Spleen (tissue), 11 donors: Measurements from ENCODE around the gene PRPF4. TPM values are rescaled to one million over a fixed set of nuclear protein-coding genes. Genes with fewer than 3 reads are reported as not detected.

ENCODE experiments used
- DNase-seq: peaks from one replicate; pipeline ENCODE4 v3.0.0-alpha.2; 2020
- H3K27ac ChIP-seq, 8 donors: fragments of 200-600 bp; sonication (generic) in 7 of 8; 1 replicate in 4 of 8; 2 replicates in 4 of 8; pipeline versions ENCODE4 v1.5.0 to v1.8.0; 2016 to 2021; ENCODE audit warnings: inconsistent platforms in 4 of 8, mild to moderate bottlenecking in 4 of 8, moderate library complexity in 1 of 8
- H3K27me3 ChIP-seq, 7 donors: fragments of 200-600 bp; sonication (generic) in 6 of 7; replicated peaks in 1 of 7; 1 replicate in 4 of 7; 2 replicates in 3 of 7; pipeline versions ENCODE4 v1.5.0 to v1.8.0; 2016 to 2021; ENCODE audit warnings: inconsistent platforms in 3 of 7, mild to moderate bottlenecking in 1 of 7
- H3K36me3 ChIP-seq, 6 donors: fragments of 200-600 bp; sonication (generic) in 5 of 6; 1 replicate in 4 of 6; 2 replicates in 2 of 6; pipeline versions ENCODE4 v1.5.0 to v1.8.0; 2016 to 2021; ENCODE audit warnings: inconsistent platforms in 2 of 6
- H3K4me1 ChIP-seq, 6 donors: fragments of 200-600 bp; sonication (generic) in 5 of 6; 1 replicate in 3 of 6; 2 replicates in 3 of 6; pipeline versions ENCODE4 v1.5.0 to v1.8.0; 2016 to 2021; ENCODE audit warnings: inconsistent platforms in 3 of 6
- H3K4me3 ChIP-seq, 8 donors: fragments of 200-600 bp; sonication (generic) in 7 of 8; 1 replicate in 4 of 8; 2 replicates in 4 of 8; pipeline versions ENCODE4 v1.5.0 to v1.8.0; 2016 to 2021; ENCODE audit warnings: inconsistent platforms in 4 of 8, mild to moderate bottlenecking in 4 of 8, moderate library complexity in 2 of 8
- H3K9me3 ChIP-seq, 8 donors: fragments of 200-600 bp; sonication (generic) in 7 of 8; 1 replicate in 4 of 8; 2 replicates in 4 of 8; pipeline versions ENCODE4 v1.5.0 to v1.8.0; 2016 to 2021; ENCODE audit warnings: inconsistent platforms in 4 of 8
- CTCF ChIP-seq, 11 experiments: fragments of 200-600 bp in 7 of 11; fragments of 450-650 bp in 4 of 11; sonication (generic) in 4 of 11; IDR thresholded peaks in 8 of 11; conservative IDR thresholded peaks in 3 of 11; 1 replicate in 7 of 11; 2 replicates in 4 of 11; pipeline versions ENCODE4 v1.4.0 to v1.8.0; 2016 to 2021; ENCODE audit warnings: antibody characterized with exemption in 11 of 11, inconsistent platforms in 4 of 11, mild to moderate bottlenecking in 1 of 11
- POLR2A ChIP-seq, 3 donors: fragments of 450-650 bp; IDR thresholded peaks; one replicate each; pipeline ENCODE4 v1.5.1; 2017; ENCODE audit warnings: antibody characterized with exemption in 3 of 3, mild to moderate bottlenecking in 1 of 3
- POLR2AphosphoS5 ChIP-seq, 3 donors: sonication (generic); formaldehyde crosslinking; IDR thresholded peaks; one replicate each; pipeline ENCODE4 v1.5.1; 2017; ENCODE audit warnings: antibody characterized with exemption in 3 of 3
- WGBS, 5 donors: extraction: QIAGEN DNeasy Blood & Tissue Kit in 3 of 5; methylation state at CpG; one replicate each; pipeline versions ENCODE4 v1.1.5 to v1.1.7; 2013 to 2018; 5-methylcytosine and 5-hydroxymethylcytosine counted together
- intact Hi-C: fragments of 100-400 bp; cut with DNase I; formaldehyde crosslinking; loops from one replicate; pipeline ENCODE4 v1.15.0; 2023; ENCODE audit warnings: low total_unique reads
- polyA plus RNA-seq, 3 donors: library from polyadenylated mRNA; stranded (reverse); fragments of 200-250 nt; gene quantifications; one replicate each; pipeline ENCODE4 v1.2.1, GENCODE V29; 2013
- total RNA-seq, 7 donors: library from RNA; depleted of rRNA in 3 of 7; stranded (reverse); fragments of >200 nt in 3 of 7; fragmentation: NEBNext Ultra II Directional in 4 of 7; extraction: Animal tissue kit (Norgen Biotek cat#: 25700) in 4 of 7; gene quantifications; one replicate each; pipeline versions ENCODE4 v1.1.0 to v1.2.1, GENCODE V29; 2016 to 2021
- donor health status: healthy with polysubstance abuse.
- donor health status: DM: no; HTN: no; CAD: no; lungs with moderate emphysema.
- donor health status: DM: no; HTN: no; CAD: no.
- donor health status: Bipolar disorder and iron deficiency.
- donor health status: healthy.
- donor health status: DM: no; HTN: no; CAD: no.
- donor health status: DM: yes; HTN: yes; CAD: no.

PRPF4 gene
- total and polyA plus RNA-seq, 10 donors: 7.7 to 20.2 (median 16.9) TPM

- Histone ChIP-seq H3K27me3 (no peaks in the 10 kb centered on the region), H3K27ac (no peak overlapping the region), H3K4me1 (no peaks in the 10 kb centered on the region), H3K36me3 (no peaks in the 10 kb centered on the region), H3K9me3 (no peaks in the 10 kb centered on the region), H3K4me3 (no peak overlapping the region)
- intact Hi-C loops: no loop called here
- no peak for DNase-seq
- 83 to 92% (median 86%) methylated on average over 3 of the region's 3 CpGs for WGBS, 5 donors
- TF ChIP-seq POLR2AphosphoS5 (IDR thresholded peaks at IDR 0.05) (no peak), CTCF (IDR thresholded peaks at IDR 0.05 in 8 of 11, conservative IDR thresholded peaks at IDR 0.05 in 3 of 11) (no peak), POLR2A (IDR thresholded peaks at IDR 0.05) (no peak)
Measured at GRCh38 chr9:113311961-113312360, 36.5 kb downstream of the PRPF4 start.

GRCh38 chr9:113313261-113313660 lies 37.8 kb downstream of the PRPF4 start:
- WGBS, 5 donors: 83 to 90% (median 87%) methylated on average over 5 of the region's 5 CpGs

DNA sequence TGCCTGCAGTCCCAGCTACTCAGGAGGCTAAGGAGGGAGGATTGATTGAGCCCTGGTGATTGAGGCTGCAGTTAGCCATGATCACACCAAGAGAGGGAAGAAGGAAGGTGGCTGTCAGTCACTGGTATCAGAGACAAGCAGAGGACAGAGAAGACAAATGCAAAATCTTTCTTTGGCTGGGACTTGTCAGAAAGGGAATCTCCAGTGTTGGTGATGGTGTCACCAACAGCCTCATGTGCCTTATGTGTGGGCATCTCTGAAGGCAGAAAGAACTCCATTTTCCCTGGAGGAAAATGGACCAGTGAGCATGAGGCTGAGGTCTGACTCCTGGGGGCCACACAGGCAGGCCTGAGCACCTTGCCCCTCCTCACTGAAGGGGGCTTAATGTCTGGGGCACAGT lies 39.8 kb downstream of the PRPF4 start:
- H3K27ac ChIP-seq: no peak overlapping the region
- intact Hi-C loops: no loop called here
- H3K36me3 ChIP-seq: peaks cover 0 to 10% (median 0%) of the 10 kb centered on the region in 6 donors
- H3K9me3 ChIP-seq: no peaks in the 10 kb centered on the region
- H3K4me3 ChIP-seq: no peak overlapping the region
- TF ChIP-seq POLR2AphosphoS5 (IDR thresholded peaks at IDR 0.05) (no peak), CTCF (IDR thresholded peaks at IDR 0.05 in 8 of 11, conservative IDR thresholded peaks at IDR 0.05 in 3 of 11) (no peak), POLR2A (IDR thresholded peaks at IDR 0.05) (no peak)
- DNase-seq: no peak
- H3K4me1 ChIP-seq: no peaks in the 10 kb centered on the region
- no peaks in the 10 kb centered on the region for H3K27me3 ChIP-seq

More at GRCh38 chr9:113313261-113313660, 37.8 kb downstream of the PRPF4 start:
- no peak for DNase-seq
- no peak overlapping the region for H3K4me3 ChIP-seq
- no peaks in the 10 kb centered on the region for H3K4me1 ChIP-seq
- no peaks in the 10 kb centered on the region for H3K36me3 ChIP-seq
- no peaks in the 10 kb centered on the region for H3K9me3 ChIP-seq
- H3K27ac ChIP-seq: no peak overlapping the region
- TF ChIP-seq CTCF (IDR thresholded peaks at IDR 0.05 in 8 of 11, conservative IDR thresholded peaks at IDR 0.05 in 3 of 11): no peak
- no peaks in the 10 kb centered on the region for H3K27me3 ChIP-seq
- intact Hi-C loops: no loop called here

GRCh38 chr9:113316030-113316429 lies 40.6 kb downstream of the PRPF4 start:
- H3K27me3 ChIP-seq: no peaks in the 10 kb centered on the region
- no peak overlapping the region for H3K4me3 ChIP-seq
- H3K36me3 ChIP-seq: peaks cover 0 to 18% (median 0%) of the 10 kb centered on the region in 6 donors
- intact Hi-C loops: no loop called here
- TF ChIP-seq POLR2A (IDR thresholded peaks at IDR 0.05) (no peak), POLR2AphosphoS5 (IDR thresholded peaks at IDR 0.05) (no peak), CTCF (IDR thresholded peaks at IDR 0.05 in 8 of 11, conservative IDR thresholded peaks at IDR 0.05 in 3 of 11) (no peak)
- no peaks in the 10 kb centered on the region for H3K4me1 ChIP-seq
- DNase-seq: no peak
- no peaks in the 10 kb centered on the region for H3K9me3 ChIP-seq
- no peak overlapping the region for H3K27ac ChIP-seq
- 90 to 98% (median 93%) methylated on average over 4 of the region's 4 CpGs for WGBS, 5 donors
